Activated T-helper 17 cell treated with anti-CD3 and anti-CD28 coated beads, Interleukin-2, amount 50 U/mL, for 72 hours (primary cell): ENCODE measurements around the gene KIF1A. TPM values are rescaled to one million over a fixed set of nuclear protein-coding genes. Genes with fewer than 3 reads are reported as not detected.

Source experiments
- ATAC-seq: fragments of 150-1000 bp; cut with Tn5 transposase; replicated peaks from 2 replicates; pipeline ENCODE4 v1.10.0; 2021; ENCODE audit warnings: mild to moderate bottlenecking, moderate library complexity
- H3K27ac Mint-ChIP-seq: one replicate; pipeline ENCODE4 v1.8.0; 2022; ENCODE audit warnings: mixed read lengths
- H3K27me3 Mint-ChIP-seq: one replicate; pipeline ENCODE4 v1.8.0; 2022; ENCODE audit warnings: mixed read lengths
- H3K36me3 Mint-ChIP-seq: one replicate; pipeline ENCODE4 v1.8.0; 2022; ENCODE audit warnings: low read depth, mild to moderate bottlenecking, mixed read lengths
- H3K4me1 Mint-ChIP-seq: one replicate; pipeline ENCODE4 v1.8.0; 2022; ENCODE audit warnings: mixed read lengths
- H3K4me3 Mint-ChIP-seq: one replicate; pipeline ENCODE4 v1.8.0; 2022; ENCODE audit warnings: mild to moderate bottlenecking, mixed read lengths
- H3K9me3 Mint-ChIP-seq: one replicate; pipeline ENCODE4 v1.8.0; 2022; ENCODE audit warnings: mixed read lengths
- total RNA-seq, 2 donors: library from RNA; stranded (reverse); gene quantifications; one replicate each; pipeline ENCODE4 v1.2.3, GENCODE V29; 2022

KIF1A gene
- total RNA-seq, 2 donors from 2014 or later, result 0.37 to 1.1 TPM

DNA sequence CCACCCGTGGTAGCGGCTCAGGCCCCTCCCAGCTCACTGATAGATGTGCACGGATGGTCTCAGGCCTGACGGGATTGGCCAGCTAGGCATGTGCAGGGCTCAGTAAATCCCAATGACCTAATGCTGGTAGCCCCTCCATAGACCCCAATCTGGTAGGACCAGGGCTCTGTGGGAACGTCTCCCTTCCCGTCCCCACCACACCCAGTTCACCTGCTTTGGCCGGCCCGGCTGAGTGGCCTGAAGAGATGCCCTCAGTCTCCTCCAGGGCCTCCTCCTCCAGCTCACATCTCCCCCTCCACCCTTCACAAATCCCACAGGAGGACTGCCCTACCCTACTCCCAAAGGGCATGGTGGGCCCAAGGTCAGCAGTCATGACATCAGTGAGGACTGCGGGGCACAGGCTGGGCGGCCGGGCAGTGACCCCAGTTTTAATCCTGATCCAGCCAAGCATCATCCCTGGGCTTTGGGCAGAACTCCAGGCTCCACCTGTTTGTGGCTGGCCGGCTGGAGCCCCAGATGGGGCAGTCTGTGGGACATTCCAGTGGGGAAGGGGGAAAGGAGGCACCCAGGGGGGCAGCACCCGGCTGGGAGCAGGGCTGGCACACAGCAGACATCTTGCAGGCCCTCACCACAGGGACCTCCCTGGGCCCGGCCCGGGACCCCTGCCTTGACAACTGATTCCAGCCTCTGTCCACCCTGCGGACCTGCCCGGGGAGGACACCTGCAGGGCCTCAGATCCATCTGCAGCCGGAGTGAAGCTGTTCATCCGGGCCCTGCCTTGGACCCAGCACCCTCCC lies 2.3 kb downstream of the KIF1A start:
- Mint-ChIP-seq H3K27me3 (peaks cover 21% of the 10 kb centered on the region), H3K4me1 (no peaks in the 10 kb centered on the region), H3K36me3 (no peaks in the 10 kb centered on the region), H3K27ac (no peak overlapping the region), H3K4me3 (no peak overlapping the region), H3K9me3 (peaks cover 7% of the 10 kb centered on the region)
- no peak for ATAC-seq

DNA sequence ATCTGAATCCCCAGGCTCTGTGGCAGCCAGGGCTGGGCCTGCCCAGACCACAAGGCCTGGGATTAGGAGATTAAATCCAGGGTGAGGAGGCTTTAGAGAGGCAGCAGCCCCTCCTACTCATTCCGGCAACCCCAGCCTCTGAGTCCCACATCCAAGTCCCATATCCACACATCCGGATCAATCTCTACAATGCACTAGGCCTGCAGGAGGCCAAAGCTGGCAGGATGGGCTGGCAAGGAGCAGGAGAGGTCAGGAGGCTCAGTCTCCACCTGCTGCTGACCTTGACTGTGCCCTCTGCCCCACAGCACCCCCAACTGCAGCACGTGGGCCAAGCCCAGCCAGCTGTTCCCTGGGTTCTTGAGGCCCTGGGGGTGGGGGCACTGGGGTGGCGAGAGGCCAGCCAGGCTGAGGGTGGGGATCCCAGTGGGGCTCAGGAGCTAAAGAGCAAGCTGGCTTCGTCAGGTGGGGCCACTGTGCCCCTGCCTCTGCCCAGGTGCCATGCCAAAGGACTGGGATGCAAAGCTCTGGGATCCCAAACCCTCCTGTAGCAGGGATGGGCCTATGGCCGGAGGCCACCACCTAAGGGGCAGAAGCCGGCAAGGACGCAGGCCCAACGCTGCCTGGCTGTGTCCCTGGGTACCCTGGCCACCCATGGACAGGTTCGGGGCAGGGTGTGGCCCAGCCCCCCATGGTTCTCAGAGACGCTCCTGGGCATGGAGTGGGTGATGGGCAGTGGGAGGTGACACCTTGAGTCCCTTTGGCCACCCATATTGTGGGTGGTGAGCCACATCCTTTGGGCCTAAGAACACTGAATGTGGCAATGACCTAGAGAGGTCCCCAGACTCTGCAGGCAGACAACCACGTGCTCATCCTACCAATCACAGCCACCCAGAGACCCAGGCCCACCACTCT lies 3.2 kb downstream of the KIF1A start:
- Mint-ChIP-seq H3K27ac (no peak overlapping the region), H3K9me3 (peaks cover 7% of the 10 kb centered on the region), H3K4me1 (no peaks in the 10 kb centered on the region), H3K27me3 (peaks cover 13% of the 10 kb centered on the region), H3K4me3 (no peak overlapping the region), H3K36me3 (no peaks in the 10 kb centered on the region)
- no peak for ATAC-seq

DNA sequence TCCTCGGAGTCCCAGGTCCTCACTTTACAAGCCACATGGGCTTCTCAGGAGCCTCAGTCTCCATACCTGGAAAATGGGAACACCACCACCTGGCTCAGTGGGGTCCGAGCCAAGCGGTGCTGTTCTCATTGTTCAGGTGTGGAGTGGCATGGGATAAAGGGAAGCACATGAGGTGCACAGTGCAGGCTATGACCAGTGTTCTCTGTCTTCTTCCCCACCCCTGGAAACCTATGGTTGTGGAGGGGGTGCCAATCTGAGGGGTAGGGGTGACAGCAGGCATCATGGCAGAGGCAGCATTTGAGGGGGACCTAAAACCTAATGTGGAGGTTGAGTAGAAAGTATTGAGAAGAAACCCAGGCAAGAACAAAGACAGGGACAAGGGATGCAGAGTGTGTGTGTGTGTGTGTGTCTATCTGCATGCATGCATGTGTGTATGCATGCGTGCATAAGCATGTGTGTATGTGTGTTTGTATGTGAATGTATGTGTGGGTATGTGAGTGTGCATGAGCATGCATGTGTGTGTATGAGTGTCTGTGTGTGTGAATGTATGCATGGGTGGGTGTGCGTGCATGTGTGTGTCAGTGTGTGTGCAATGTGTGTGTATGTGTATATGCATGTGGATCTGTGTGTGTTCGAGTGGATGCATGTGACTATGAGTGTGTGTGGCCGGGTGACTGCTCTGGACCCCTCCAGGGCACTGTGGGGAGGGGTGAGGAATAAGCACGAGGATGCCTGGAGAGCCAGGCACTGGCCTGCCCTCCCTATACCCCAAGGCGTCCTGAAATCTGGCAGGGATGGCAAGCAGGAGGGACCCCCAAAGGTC lies 4.0 kb downstream of the KIF1A start:
- Mint-ChIP-seq H3K9me3 (peaks cover 7% of the 10 kb centered on the region), H3K36me3 (no peaks in the 10 kb centered on the region), H3K4me3 (no peak overlapping the region), H3K27me3 (peaks cover 5% of the 10 kb centered on the region), H3K4me1 (no peaks in the 10 kb centered on the region), H3K27ac (no peak overlapping the region)
- ATAC-seq, result no peak

DNA sequence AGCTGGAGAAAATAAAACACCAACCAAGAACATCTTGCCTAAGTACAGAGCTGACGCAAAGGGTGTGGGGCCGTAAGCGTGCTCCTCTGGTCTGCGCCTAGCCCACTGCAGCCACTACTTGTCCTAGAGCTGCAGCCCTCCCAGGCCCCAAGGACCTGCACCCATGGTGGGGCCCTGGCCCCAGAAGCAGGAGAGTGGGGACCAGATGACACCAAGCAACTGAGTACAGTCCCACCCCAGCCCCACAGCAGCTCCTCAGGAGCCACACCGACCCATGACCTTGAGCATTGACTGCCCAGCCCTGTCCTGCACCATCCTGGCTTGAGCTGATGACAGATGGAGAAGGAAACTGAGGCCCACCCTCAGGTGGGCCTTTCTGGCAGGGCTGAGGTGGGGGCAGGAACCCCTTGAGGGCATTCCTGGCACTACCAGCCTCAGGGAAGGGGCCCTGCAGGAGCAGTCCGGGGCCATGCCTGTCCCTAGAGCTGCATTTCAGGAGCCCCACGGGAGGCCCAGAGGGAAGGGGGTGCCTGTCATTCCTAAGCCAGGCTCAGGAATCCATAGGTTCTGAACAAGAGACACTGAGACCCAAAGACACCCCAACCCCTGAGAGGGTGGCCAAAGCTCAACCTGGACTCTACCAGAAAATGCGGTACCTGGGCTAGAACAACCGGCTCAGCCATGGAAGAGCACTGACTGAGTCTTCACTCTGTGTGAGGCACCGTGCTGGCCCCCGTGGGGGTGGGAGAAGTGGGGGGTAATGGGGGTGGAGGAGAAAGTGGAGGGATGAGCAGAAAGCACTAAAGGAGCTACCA lies 4.9 kb downstream of the KIF1A start:
- peaks cover 5% of the 10 kb centered on the region for H3K27me3 Mint-ChIP-seq
- ATAC-seq, result no peak
- H3K27ac Mint-ChIP-seq, result no peak overlapping the region
- no peak overlapping the region for H3K4me3 Mint-ChIP-seq
- H3K9me3 Mint-ChIP-seq, result peaks cover 7% of the 10 kb centered on the region
- no peaks in the 10 kb centered on the region for H3K4me1 Mint-ChIP-seq
- H3K36me3 Mint-ChIP-seq, result no peaks in the 10 kb centered on the region

DNA sequence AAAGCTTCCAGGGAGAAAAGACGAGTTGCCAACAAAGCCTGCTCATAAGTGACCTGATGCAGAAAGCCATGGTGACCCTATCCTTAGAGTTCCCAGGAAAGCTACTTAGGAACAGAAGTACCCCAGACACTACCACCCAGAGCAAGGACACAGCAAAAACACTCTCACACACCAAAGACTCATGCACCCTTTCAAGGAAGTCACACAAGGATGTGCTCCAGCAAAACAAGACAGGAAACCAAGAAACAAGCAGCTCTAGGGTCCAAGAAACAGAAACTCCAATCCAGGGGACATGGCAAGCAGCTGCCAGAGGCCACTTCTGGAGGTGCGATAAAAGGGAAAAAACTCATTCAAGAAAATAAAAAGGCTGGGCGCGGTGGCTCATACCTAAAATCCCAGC lies 5.7 kb downstream of the KIF1A start:
- ATAC-seq, result no peak
- H3K4me3 Mint-ChIP-seq, result no peak overlapping the region
- no peaks in the 10 kb centered on the region for H3K36me3 Mint-ChIP-seq
- H3K4me1 Mint-ChIP-seq, result no peaks in the 10 kb centered on the region
- peaks cover 5% of the 10 kb centered on the region for H3K27me3 Mint-ChIP-seq
- peaks cover 7% of the 10 kb centered on the region for H3K9me3 Mint-ChIP-seq
- no peak overlapping the region for H3K27ac Mint-ChIP-seq

DNA sequence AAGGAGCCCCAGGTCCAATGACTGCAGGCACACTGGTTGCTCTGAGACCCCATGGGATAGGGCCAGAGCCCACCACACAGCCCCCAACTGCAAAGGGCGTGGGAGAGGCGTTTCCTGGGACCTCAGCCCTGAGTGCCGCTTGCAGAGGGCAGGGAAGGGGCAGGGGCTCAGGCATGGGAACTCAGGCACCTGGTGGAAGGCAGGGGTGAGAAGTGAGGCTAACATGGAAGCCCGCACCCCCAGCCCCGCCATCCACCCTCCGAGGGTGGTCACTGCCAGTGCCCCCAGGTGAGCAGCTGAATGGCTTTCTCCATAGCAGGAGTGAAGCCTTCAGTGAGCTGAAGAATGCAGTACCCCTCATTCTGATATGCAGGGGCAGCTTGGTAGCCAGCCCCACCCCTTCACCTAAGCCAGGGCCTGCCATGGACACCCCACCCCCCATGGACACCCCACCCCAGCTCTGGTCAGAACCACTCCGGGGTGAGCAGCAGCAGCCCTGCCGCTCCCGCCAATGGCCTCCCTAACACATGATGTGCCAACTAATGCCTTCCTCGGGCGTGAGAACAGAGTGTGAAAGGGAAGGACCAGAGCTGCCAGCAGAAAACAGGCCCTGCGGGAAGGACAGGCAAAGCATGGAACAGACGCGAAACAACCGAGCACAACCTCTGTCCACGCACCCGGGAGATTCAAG lies 6.6 kb downstream of the KIF1A start:
- Mint-ChIP-seq H3K4me3 (no peak overlapping the region), H3K4me1 (no peaks in the 10 kb centered on the region), H3K27ac (no peak overlapping the region), H3K27me3 (peaks cover 3% of the 10 kb centered on the region), H3K9me3 (peaks cover 7% of the 10 kb centered on the region), H3K36me3 (no peaks in the 10 kb centered on the region)
- ATAC-seq, result no peak

DNA sequence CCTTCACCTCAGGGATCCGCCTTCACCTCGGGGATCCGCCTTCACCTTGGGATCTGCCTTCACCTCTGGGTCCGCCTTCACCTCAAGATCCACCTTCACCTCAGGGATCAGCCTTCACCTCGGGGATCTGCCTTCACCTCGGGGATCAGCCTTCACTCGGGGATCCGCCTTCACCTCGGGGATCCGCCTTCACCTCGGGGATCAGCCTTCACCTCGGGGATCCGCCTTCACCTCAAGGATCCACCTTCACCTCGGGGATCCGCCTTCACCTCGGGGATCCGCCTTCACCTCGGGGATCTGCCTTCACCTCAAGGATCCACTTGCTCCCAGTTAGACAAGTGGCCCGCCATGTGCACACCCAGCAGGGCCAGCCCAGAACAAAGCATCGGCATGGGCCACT lies 7.3 kb downstream of the KIF1A start:
- ATAC-seq, result no peak
- Mint-ChIP-seq H3K27me3 (no peaks in the 10 kb centered on the region), H3K4me3 (no peak overlapping the region), H3K27ac (no peak overlapping the region), H3K4me1 (no peaks in the 10 kb centered on the region), H3K36me3 (no peaks in the 10 kb centered on the region), H3K9me3 (peaks cover 7% of the 10 kb centered on the region)

DNA sequence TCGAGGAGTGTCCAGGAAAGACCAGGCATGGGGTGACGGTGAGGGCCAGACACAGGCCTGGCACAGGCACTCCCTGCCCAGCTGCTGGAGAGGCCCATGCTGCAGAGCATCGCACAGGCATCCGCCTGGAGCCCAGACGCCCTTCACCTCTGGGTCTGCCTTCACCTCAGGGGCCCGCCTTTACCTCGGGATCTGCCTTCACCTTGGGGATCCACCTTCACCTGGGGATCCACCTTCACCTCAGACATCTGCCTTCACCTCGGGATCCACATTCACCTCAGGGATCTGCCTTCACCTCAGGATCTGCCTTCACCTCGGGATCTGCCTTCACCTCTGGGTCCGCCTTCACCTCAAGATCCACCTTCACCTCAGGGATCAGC lies 7.7 kb downstream of the KIF1A start:
- Mint-ChIP-seq H3K4me3 (no peak overlapping the region), H3K9me3 (peaks cover 7% of the 10 kb centered on the region), H3K27me3 (no peaks in the 10 kb centered on the region), H3K27ac (no peak overlapping the region), H3K36me3 (no peaks in the 10 kb centered on the region), H3K4me1 (no peaks in the 10 kb centered on the region)
- no peak for ATAC-seq

DNA sequence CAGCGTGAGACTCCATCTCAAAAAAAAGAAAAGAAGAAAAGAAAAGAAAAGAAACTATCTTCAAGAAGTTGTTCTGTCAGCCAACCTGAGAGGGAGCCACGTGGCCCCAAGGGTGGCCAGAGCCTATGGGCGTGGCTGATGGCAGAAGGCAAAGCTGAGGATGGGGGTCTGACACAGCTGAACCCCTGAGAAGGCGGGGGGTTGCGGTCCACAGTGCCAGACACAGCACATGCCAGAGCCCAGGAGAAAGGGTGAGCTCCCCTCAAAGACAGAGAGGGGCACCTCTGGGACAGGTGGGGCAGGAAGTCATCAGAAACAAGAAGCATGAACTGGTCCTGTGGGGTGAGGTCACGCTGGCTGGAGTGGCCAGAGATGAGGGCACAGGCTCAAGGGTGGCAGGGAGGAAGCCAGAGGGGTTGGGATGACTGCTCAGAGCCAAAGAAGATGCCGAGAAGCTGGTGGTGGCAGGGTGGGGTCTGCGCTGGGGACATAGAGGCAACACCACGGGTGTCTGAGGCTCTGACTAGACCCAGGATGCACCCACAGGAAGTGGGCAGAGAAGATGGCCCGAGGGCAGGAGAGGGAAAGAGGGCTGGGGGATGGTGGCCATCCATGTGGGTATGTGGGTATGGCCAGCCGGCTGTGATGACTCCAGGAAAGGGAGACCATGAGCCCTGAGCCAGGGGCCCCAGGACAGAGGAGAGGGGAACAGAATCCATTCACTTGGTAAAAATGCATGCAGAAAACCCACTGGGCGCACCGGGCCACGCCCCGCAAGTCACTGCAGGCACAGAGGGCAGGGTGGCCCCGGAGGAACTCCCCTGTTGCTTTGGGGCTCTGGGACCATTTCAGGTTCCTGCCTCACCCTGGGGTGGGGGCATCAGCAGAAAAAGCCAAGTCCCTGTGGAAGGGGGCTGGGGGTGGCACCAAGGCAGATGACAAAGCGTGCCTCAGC lies 8.4 kb downstream of the KIF1A start:
- H3K27me3 Mint-ChIP-seq, result no peaks in the 10 kb centered on the region
- no peak for ATAC-seq

DNA sequence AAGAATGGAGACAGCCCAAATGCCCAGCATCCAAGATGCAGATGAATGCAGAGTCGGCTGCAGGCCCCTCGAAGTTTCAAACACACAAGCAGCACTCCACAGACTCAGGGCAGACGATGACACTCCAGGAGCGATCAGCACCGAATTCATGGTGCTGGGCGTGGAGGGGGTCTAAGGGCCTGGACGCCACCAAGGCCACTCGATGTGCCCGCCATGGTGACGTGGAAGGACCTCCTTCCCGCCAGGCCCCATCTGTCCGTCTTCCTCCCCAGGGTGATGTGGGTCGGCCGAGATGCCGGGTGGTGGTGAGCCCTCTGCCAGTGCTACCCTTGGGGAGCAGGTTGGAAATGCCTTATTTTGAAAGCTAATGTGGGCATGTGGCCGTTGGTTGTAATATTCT lies 9.4 kb downstream of the KIF1A start:
- ATAC-seq, result no peak
- Mint-ChIP-seq H3K27me3 (no peaks in the 10 kb centered on the region), H3K4me1 (no peaks in the 10 kb centered on the region), H3K4me3 (no peak overlapping the region), H3K9me3 (peaks cover 7% of the 10 kb centered on the region), H3K36me3 (no peaks in the 10 kb centered on the region), H3K27ac (no peak overlapping the region)

More for the DNA sequence above, 8.4 kb downstream of the KIF1A start:
- H3K27ac Mint-ChIP-seq, result no peak overlapping the region
- H3K36me3 Mint-ChIP-seq, result no peaks in the 10 kb centered on the region
- no peak overlapping the region for H3K4me3 Mint-ChIP-seq
- peaks cover 7% of the 10 kb centered on the region for H3K9me3 Mint-ChIP-seq
- H3K4me1 Mint-ChIP-seq, result no peaks in the 10 kb centered on the region

DNA sequence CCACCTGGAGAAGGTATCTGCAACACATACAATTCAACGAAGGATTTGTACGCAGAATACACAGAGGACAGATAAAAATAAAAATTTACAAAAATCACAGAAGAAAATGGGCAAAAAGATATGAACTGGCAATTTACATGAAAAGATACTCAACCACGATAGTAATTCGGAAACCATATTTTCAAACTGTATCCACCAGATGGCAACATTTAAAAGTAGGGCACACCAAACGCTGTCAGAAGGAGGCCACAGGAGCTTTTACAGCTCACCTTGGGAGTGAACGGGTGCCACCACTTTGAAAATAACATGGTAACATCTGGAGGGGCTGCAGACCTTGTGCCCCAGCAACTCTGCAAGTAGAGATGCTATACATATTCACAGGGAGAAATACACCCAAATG lies 9.8 kb downstream of the KIF1A start:
- no peak overlapping the region for H3K4me3 Mint-ChIP-seq
- no peak overlapping the region for H3K27ac Mint-ChIP-seq

DNA sequence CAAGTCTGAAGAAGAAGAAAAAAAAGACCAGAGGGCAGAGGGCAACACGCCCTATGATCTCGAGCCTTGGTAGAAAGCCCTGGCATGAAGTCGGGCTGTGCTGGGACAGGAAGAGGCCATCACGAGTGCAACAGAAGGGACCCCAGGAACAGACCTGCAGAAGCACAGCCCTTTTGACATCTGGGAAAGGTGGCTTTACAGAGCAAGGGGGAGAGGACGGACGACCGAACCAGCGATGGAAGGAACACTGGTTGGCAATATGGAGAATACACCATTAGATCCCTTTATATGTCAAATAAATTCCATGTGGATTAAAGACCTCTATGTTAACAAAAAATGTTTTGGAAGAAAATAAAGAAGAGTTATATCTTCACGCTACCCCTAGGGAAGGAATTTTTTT lies 10.7 kb downstream of the KIF1A start:
- ATAC-seq, result no peak
- no peaks in the 10 kb centered on the region for H3K4me1 Mint-ChIP-seq
- peaks cover 6% of the 10 kb centered on the region for H3K27me3 Mint-ChIP-seq
- H3K27ac Mint-ChIP-seq, result no peak overlapping the region
- no peak overlapping the region for H3K4me3 Mint-ChIP-seq
- peaks cover 7% of the 10 kb centered on the region for H3K9me3 Mint-ChIP-seq
- H3K36me3 Mint-ChIP-seq, result no peaks in the 10 kb centered on the region

More for the DNA sequence above, 9.8 kb downstream of the KIF1A start:
- no peaks in the 10 kb centered on the region for H3K4me1 Mint-ChIP-seq
- H3K9me3 Mint-ChIP-seq, result peaks cover 7% of the 10 kb centered on the region
- no peak for ATAC-seq
- H3K36me3 Mint-ChIP-seq, result no peaks in the 10 kb centered on the region
- no peaks in the 10 kb centered on the region for H3K27me3 Mint-ChIP-seq
